GM19240 (cell line): ENCODE results near the gene RNASEH2A.

Experiments
- DNase-seq: peaks from one replicate; pipeline ENCODE4 v3.0.0; 2011; ENCODE audit warnings: low spot score; ENCODE audit not compliant: insufficient read length

Gene RNASEH2A

GRCh38 chr19:12782424-12783290 lies 23.7 kb upstream of the RNASEH2A start:
- DNase-seq, result no peak

- no peak for DNase-seq
Observed at GRCh38 chr19:12783291-12783848, 23.0 kb upstream of the RNASEH2A start.

DNA sequence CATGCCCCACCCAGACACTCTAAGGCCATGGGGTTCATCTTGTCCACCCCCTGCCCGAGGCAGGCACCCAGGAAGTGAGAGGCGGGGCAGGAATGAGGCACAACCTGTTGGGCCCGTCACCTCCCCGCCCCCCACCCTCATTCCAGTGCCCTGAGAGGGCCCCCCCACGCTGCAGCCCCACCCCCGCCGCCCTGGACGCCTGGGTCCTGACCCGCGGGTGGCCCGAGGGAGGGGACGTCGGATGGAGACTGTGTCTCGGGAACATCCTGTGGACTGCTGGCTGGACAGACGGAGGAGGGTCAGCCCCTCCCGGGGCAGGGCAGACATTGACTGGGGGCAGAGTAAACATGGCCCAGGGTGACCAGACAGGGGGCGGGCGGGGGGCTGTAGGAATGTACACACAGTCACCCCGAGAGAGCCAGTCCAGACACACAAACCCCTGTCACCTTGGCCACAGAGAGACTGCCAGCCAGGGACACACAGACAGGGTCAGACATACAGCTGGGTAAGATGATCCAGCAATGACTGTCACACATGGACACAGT lies 22.5 kb upstream of the RNASEH2A start:
- no peak for DNase-seq

DNA sequence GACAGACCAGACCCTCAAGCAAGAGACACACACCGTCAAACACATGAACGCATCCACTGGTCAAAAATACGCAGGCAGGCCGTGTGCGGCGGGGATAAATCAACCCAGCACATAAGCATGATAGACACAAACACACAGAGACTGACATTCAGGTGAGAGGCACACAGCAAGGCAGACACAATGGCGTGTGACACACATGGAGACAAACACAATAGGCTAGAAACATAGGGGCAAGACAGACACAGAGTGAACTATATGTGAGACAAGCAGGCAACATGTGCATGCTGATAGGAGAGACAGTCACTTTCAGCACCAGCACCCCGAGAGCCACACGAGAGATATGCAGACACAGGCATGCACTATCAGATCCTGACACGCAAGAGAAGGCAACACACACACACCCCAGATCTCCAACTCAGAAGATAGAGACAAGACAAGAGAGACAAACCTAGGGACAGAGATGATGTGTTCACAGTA lies 22.0 kb upstream of the RNASEH2A start:
- DNase-seq, result no peak

DNA sequence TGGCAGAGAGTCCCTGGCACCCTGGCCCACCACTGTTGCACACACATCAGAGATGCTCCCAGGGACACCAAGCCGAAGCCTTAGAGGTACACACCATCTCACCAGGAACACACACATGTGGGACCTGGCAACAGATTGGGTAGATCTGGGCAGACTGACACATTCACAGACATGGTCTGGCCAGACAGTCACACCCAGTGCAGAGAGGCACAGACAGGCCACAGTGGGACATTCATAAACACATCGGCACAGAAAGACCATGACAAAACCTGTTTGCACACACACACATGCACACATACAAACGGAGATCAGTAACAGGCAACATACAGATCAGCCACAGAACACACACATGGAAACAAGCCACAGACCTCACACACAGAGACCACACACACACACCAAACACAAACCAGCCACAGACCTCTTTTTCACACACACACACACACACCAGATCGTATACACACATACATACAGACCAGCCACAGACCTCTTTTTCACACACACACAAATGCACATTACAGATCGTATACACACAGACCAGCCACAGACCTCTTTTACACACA lies 21.4 kb upstream of the RNASEH2A start:
- no peak for DNase-seq

- no peak for DNase-seq
Observed at GRCh38 chr19:12785431-12786031, 20.9 kb upstream of the RNASEH2A start.

DNA sequence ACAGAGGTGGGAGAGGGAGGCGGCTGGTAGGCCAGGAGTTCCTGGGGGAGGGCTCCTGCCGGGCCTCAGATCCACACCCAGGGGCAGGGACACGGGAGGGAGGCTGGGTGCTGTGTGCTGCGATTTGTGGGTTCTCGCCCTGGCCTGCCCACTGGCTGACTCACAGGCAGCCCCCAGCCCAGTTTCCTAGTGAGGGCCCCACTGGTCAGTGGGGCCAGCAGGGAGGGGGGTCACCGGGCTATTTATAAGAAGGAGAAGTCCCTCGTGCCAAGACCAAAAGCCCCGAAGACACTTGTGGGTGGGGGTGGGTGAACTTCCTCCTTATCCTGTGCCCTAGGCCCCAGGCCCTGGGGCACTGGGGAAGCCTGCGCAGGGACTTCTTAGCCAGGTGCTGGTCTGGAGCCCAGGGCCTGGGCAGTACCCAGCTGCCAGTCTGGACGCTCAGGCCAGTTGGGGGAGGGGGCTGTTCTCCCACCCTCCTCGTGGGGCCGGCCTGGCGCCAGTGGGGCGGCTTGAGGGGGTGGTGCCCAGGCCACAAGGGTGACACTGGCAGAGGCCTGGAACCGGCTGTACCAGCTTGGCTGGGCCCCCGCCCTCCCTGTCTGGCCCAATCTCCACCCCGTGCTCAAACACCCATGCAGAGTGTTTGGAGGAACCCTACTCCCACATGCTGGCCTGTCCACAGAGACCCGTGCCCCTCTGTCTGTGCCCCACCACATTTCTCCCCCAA lies 20.1 kb upstream of the RNASEH2A start:
- DNase-seq, result no peak

DNA sequence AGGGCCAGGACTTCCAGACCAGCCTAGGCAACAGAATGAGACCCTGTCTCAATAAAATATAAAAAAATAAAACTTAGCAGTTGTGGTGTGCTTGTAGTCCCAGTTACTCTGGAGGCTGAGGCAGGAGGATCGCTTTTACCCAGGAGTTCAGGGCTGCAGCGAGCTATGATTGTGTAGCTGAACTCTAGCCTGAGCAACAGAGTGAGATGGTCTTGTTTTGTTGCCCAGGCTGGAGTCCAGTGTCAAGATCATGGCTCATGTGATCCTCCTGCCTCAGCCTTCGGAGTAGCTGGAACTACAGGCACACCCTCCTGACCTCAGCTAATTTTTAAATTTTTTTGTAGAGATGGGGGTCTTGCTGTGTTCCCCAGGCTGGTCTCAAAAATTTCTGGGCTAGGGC lies 19.4 kb upstream of the RNASEH2A start:
- no peak for DNase-seq

GRCh38 chr19:12787458-12787857 lies 18.9 kb upstream of the RNASEH2A start:
- DNase-seq, result no peak

DNA sequence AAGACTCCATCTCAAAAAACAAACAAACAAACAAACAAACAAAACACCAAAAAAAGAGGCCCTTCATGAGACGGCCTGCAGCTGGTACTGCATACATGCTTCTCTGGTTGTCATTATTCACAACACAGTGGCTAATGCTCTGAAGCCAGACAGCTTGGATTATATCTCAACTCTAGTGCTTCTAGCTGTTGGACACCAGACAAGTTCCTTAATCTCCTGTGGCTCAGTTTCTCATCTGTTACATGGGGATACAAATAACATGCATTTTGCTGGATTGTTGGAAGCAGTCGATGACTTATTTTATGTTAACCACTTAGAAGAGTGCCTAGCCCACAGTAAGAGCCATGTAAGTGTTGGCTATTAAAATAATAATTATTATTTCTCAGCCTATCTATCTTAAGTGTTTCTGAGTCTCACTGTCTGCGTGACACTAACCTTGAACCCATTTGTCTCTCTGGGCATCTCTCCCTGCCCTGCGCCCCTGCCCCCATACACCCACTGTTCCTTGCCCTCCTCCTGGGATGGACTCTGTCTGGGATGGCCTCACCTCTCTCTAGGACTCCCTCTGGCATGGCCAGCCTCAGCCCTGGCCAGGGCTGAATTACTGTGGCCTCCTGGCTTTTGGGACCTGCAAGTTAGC lies 18.2 kb upstream of the RNASEH2A start:
- DNase-seq, result no peak

GRCh38 chr19:12788682-12789097 lies 17.7 kb upstream of the RNASEH2A start:
- no peak for DNase-seq

GRCh38 chr19:12789098-12789903 lies 17.1 kb upstream of the RNASEH2A start:
- DNase-seq, result no peak

DNA sequence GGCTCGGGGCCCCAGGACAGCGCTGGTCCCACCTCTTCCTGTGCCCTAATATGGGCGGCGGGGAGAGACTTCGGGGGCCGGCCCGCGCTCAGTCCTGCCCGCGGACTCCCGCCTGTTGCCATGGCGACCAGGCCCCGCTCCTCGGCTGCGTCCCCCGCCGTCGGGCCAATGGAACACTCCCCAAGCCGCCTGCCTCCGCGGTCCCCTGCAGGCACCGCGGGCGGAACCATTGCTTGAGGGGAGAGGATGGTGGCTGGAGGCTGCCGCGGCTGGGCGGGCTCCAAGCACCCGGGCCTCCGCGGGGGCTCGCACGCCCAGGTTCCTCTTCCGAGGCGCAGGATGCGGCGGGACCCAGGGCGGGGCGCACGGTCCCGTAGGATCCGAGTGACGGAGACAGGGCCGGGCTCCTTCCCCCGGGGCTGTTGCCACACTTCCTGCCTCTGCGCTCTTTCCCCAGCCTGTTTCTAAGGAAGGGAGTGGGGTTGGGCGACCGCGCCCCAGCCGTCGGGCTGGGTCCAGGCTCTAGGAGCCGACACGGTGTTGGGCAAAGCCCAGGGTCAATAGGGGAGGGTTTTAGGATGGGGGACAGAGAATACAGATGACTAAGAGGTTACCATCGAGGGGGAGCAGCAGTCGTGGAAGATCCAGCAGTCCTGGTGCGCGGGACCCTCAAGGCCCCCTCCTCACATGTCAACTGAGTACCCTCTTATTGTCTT lies 16.3 kb upstream of the RNASEH2A start:
- no peak for DNase-seq

GRCh38 chr19:12790628-12791344 lies 15.6 kb upstream of the RNASEH2A start:
- DNase-seq, result no peak

DNA sequence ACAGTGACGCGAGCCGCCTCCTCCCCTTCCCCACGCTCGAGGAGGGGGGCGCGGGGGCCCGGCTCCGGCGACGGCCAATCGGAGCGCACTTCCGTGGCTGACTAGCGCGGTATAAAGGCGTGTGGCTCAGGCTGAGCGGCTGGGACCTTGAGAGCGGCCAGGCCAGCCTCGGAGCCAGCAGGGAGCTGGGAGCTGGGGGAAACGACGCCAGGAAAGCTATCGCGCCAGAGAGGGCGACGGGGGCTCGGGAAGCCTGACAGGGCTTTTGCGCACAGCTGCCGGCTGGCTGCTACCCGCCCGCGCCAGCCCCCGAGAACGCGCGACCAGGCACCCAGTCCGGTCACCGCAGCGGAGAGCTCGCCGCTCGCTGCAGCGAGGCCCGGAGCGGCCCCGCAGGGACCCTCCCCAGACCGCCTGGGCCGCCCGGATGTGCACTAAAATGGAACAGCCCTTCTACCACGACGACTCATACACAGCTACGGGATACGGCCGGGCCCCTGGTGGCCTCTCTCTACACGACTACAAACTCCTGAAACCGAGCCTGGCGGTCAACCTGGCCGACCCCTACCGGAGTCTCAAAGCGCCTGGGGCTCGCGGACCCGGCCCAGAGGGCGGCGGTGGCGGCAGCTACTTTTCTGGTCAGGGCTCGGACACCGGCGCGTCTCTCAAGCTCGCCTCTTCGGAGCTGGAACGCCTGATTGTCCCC lies 14.9 kb upstream of the RNASEH2A start, which contains the start of gene JUNB:
TSS of gene JUNB (plus strand) at position 142 of the 706 bp plus-strand sequence. CDS start at position 428, 286 bp downstream.
- DNase-seq, result no peak

DNA sequence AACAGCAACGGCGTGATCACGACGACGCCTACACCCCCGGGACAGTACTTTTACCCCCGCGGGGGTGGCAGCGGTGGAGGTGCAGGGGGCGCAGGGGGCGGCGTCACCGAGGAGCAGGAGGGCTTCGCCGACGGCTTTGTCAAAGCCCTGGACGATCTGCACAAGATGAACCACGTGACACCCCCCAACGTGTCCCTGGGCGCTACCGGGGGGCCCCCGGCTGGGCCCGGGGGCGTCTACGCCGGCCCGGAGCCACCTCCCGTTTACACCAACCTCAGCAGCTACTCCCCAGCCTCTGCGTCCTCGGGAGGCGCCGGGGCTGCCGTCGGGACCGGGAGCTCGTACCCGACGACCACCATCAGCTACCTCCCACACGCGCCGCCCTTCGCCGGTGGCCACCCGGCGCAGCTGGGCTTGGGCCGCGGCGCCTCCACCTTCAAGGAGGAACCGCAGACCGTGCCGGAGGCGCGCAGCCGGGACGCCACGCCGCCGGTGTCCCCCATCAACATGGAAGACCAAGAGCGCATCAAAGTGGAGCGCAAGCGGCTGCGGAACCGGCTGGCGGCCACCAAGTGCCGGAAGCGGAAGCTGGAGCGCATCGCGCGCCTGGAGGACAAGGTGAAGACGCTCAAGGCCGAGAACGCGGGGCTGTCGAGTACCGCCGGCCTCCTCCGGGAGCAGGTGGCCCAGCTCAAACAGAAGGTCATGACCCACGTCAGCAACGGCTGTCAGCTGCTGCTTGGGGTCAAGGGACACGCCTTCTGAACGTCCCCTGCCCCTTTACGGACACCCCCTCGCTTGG lies 14.1 kb upstream of the RNASEH2A start:
- DNase-seq, result no peak

DNA sequence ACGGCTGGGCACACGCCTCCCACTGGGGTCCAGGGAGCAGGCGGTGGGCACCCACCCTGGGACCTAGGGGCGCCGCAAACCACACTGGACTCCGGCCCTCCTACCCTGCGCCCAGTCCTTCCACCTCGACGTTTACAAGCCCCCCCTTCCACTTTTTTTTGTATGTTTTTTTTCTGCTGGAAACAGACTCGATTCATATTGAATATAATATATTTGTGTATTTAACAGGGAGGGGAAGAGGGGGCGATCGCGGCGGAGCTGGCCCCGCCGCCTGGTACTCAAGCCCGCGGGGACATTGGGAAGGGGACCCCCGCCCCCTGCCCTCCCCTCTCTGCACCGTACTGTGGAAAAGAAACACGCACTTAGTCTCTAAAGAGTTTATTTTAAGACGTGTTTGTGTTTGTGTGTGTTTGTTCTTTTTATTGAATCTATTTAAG lies 13.5 kb upstream of the RNASEH2A start:
- DNase-seq, result no peak
